Uterus (tissue), 4 donors: Measurements from ENCODE around the gene MIPEP. TPM values are rescaled to one million over a fixed set of nuclear protein-coding genes. Genes with fewer than 3 reads are reported as not detected.

Source experiments
- DNase-seq, 2 donors: peaks; one replicate each; pipeline ENCODE4 v3.0.0-alpha.2; 2019 to 2020
- H3K27ac ChIP-seq, 2 donors: fragments of 200-600 bp; sonication (generic); 1 replicate in 1 of 2; 2 replicates in 1 of 2; pipeline ENCODE4 v1.5.1; 2016 to 2018
- H3K27me3 ChIP-seq, 2 donors: fragments of 200-600 bp; sonication (generic); one replicate each; pipeline ENCODE4 v1.5.1; 2018 to 2019; ENCODE audit warnings: control low read depth in 1 of 2
- H3K36me3 ChIP-seq, 2 donors: fragments of 200-600 bp; sonication (generic); one replicate each; pipeline ENCODE4 v1.5.1; 2019; ENCODE audit warnings: control low read depth in 1 of 2
- H3K4me1 ChIP-seq, 2 donors: fragments of 200-600 bp; sonication (generic); one replicate each; pipeline ENCODE4 v1.5.1; 2018 to 2019; ENCODE audit warnings: control low read depth in 1 of 2
- H3K4me3 ChIP-seq, 2 donors: fragments of 200-600 bp; sonication (generic); 1 replicate in 1 of 2; 2 replicates in 1 of 2; pipeline ENCODE4 v1.5.1; 2018 to 2019; ENCODE audit warnings: mild to moderate bottlenecking in 1 of 2
- H3K9me3 ChIP-seq, 2 donors: fragments of 200-600 bp; sonication (generic); one replicate each; pipeline ENCODE4 v1.5.1; 2019; ENCODE audit warnings: control low read depth in 1 of 2
- POLR2A ChIP-seq, 2 donors: fragments of 450-650 bp; IDR thresholded peaks; one replicate each; pipeline ENCODE4 v1.6.1; 2016; ENCODE audit warnings: antibody characterized with exemption in 2 of 2, mild to moderate bottlenecking in 1 of 2, moderate library complexity in 1 of 2
- intact Hi-C: fragments of 100-400 bp; cut with DNase I; formaldehyde crosslinking; loops from one replicate; pipeline ENCODE4 v1.15.1; 2023; ENCODE audit warnings: low total_unique reads
- total RNA-seq, 4 donors: library from RNA; depleted of rRNA in 3 of 4; stranded (reverse); fragments of >200 nt in 3 of 4; gene quantifications; one replicate each; pipeline versions ENCODE4 v1.1.0 to v1.2.4, GENCODE V29; 2014 to 2023
- TF ChIP-seq, protein P1 (sequence below), 4 experiments: fragments of 200-600 bp in 2 of 4; fragments of 450-650 bp in 2 of 4; sonication (generic) in 2 of 4; IDR thresholded peaks; one replicate each; pipeline ENCODE4 v1.5.1; 2016 to 2019; ENCODE audit warnings: antibody characterized with exemption in 4 of 4, mild to moderate bottlenecking in 2 of 4, moderate library complexity in 1 of 4
- donor health status: DM: yes; HTN: yes; CAD: no.

The MIPEP gene
- total RNA-seq, 4 donors from 2014 or later, result 0.77 to 31.5 (median 19.3) TPM

DNA sequence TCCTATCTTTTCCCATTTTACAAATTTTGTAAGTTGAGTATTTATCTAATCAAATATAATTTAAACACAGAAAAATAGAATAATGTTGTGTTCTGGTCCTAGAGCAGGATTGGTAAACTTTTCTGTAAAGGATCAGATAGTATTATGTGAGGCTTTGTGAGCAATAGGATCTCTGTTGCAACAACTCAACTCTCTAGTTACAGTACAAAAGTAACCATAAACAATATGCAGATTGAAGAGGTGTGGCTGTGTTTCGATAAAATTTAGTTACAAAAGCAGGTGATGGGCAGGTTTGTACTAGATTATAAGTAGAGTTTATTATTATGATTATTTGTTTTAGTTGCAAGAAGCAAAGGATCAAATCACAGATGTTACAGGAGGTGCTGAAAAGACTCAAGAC is 23.3 kb upstream of the MIPEP start:
- Histone ChIP-seq H3K36me3 (no peaks in the 10 kb centered on the region), H3K4me3 (no peak overlapping the region), H3K27me3 (peaks cover 0 to 3% of the 10 kb centered on the region in 2 donors), H3K27ac (no peak overlapping the region), H3K4me1 (no peaks in the 10 kb centered on the region), H3K9me3 (no peaks in the 10 kb centered on the region)
- TF ChIP-seq, protein P1, sequence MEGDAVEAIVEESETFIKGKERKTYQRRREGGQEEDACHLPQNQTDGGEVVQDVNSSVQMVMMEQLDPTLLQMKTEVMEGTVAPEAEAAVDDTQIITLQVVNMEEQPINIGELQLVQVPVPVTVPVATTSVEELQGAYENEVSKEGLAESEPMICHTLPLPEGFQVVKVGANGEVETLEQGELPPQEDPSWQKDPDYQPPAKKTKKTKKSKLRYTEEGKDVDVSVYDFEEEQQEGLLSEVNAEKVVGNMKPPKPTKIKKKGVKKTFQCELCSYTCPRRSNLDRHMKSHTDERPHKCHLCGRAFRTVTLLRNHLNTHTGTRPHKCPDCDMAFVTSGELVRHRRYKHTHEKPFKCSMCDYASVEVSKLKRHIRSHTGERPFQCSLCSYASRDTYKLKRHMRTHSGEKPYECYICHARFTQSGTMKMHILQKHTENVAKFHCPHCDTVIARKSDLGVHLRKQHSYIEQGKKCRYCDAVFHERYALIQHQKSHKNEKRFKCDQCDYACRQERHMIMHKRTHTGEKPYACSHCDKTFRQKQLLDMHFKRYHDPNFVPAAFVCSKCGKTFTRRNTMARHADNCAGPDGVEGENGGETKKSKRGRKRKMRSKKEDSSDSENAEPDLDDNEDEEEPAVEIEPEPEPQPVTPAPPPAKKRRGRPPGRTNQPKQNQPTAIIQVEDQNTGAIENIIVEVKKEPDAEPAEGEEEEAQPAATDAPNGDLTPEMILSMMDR (IDR thresholded peaks at IDR 0.05), result no peak
- no peak for TF ChIP-seq POLR2A (IDR thresholded peaks at IDR 0.05)
- intact Hi-C loops, result no loop called here
- DNase-seq, result no peak

GRCh38 chr13:23909606-23910005 is 20.4 kb upstream of the MIPEP start:
- DNase-seq, result no peak
- Histone ChIP-seq H3K4me1 (no peaks in the 10 kb centered on the region), H3K27me3 (peaks cover 0 to 3% of the 10 kb centered on the region in 2 donors), H3K27ac (no peak overlapping the region), H3K9me3 (no peaks in the 10 kb centered on the region), H3K4me3 (no peak overlapping the region), H3K36me3 (no peaks in the 10 kb centered on the region)
- intact Hi-C loops, result no loop called here
- TF ChIP-seq, protein P1 (IDR thresholded peaks at IDR 0.05), result no peak
- no peak for TF ChIP-seq POLR2A (IDR thresholded peaks at IDR 0.05)

DNA sequence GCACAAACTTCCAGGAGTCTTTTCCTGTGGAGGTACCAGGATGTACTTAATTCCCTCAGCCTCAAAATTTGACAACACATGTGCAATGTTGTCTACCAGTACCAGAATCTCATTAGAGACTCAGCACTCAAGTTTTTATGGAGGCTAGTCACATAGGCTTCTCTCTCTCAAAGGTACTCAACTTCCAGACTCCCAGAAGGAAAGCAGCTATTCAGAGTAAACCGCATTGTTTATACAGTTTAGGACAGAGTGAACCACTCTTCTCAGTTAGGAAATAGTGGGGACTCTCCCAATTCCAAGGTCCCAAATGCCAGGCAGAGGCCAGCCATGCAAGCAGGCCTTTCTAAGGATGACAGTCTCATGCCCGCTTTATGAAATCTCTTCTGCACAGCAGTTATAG is 16.6 kb upstream of the MIPEP start:
- no peaks in the 10 kb centered on the region for H3K36me3 ChIP-seq
- no peak overlapping the region for H3K4me3 ChIP-seq
- DNase-seq, result no peak
- H3K27ac ChIP-seq, result no peak overlapping the region
- H3K4me1 ChIP-seq, result peaks cover 0 to 9% of the 10 kb centered on the region in 2 donors
- H3K27me3 ChIP-seq, result peaks cover 8% of the 10 kb centered on the region in 2 donors
- H3K9me3 ChIP-seq, result no peaks in the 10 kb centered on the region
- TF ChIP-seq, protein P1 (IDR thresholded peaks at IDR 0.05), result no peak
- no peak for TF ChIP-seq POLR2A (IDR thresholded peaks at IDR 0.05)
- intact Hi-C loops, result no loop called here

- Histone ChIP-seq H3K27ac (no peak overlapping the region), H3K4me1 (peaks cover 0 to 9% of the 10 kb centered on the region in 2 donors), H3K4me3 (no peak overlapping the region), H3K9me3 (no peaks in the 10 kb centered on the region), H3K27me3 (peaks cover 8% of the 10 kb centered on the region in 2 donors), H3K36me3 (no peaks in the 10 kb centered on the region)
- TF ChIP-seq, protein P1 (IDR thresholded peaks at IDR 0.05), result no peak
- TF ChIP-seq POLR2A (IDR thresholded peaks at IDR 0.05), result no peak
- intact Hi-C loops, result no loop called here
- no peak for DNase-seq
These were observed 14.7 kb upstream of the MIPEP start for GRCh38 chr13:23903906-23904280.

DNA sequence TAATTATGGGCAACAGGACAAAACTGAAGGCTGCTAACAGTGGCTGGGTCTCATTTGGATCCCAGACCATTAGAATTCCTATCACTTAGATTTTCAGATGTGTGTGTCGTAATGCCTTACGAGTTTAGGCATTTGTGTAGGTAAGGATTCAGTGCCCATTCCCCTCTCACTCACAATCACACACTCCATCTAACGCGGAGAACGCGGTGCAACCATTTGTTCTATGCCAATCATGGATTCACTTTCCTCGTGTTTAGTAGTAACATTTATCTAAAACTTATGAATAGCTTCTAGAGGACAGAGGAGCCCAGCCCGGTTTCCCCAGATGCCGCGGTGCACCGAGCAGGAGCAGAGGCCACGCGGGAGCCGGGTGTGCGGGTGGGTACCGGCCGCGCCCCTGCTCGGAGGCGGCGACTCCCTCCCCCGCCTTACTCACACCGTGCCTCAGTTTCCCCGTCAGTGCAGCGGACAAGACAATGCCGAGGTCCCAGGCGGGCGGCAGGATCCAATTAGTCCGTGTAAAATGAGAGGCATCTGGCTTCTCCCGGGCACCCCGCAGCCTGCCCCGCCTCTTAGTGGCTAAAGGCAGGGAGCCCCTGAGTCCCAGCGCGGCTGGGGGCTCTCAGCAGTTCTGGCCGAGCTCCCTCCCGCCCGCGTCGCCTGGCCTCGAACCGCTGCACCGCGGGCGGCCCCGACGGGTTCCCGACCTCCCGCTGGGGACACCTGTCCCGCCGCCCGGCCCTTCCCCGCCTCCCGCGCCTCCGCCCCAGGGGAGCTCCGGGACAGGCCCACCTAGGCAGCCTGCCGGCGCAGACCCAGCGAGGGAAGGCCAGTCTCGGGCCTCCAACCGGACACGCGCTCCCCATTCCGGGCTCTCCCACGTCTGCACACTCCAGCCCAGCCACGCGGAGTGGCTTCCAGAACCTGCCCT is 14.0 kb upstream of the MIPEP start:
- Histone ChIP-seq H3K4me3 (no peak overlapping the region), H3K9me3 (no peaks in the 10 kb centered on the region), H3K36me3 (no peaks in the 10 kb centered on the region), H3K27me3 (peaks cover 8% of the 10 kb centered on the region in 2 donors), H3K27ac (no peak overlapping the region), H3K4me1 (peaks cover 0 to 9% of the 10 kb centered on the region in 2 donors)
- TF ChIP-seq, protein P1 (IDR thresholded peaks at IDR 0.05), result no peak
- TF ChIP-seq POLR2A (IDR thresholded peaks at IDR 0.05), result no peak
- DNase-seq, result no peak
- intact Hi-C loops, result no loop called here
